DMS79 treated with DMSO at 0.1 percent for 48 hours (cell line): ENCODE measurements around the gene CHST15.

Experiments
- DNase-seq: peaks from one replicate; lab custom pipeline; 2025; lab: John Stamatoyannopoulos, UW

Gene CHST15, protein sequence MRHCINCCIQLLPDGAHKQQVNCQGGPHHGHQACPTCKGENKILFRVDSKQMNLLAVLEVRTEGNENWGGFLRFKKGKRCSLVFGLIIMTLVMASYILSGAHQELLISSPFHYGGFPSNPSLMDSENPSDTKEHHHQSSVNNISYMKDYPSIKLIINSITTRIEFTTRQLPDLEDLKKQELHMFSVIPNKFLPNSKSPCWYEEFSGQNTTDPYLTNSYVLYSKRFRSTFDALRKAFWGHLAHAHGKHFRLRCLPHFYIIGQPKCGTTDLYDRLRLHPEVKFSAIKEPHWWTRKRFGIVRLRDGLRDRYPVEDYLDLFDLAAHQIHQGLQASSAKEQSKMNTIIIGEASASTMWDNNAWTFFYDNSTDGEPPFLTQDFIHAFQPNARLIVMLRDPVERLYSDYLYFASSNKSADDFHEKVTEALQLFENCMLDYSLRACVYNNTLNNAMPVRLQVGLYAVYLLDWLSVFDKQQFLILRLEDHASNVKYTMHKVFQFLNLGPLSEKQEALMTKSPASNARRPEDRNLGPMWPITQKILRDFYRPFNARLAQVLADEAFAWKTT

DNA sequence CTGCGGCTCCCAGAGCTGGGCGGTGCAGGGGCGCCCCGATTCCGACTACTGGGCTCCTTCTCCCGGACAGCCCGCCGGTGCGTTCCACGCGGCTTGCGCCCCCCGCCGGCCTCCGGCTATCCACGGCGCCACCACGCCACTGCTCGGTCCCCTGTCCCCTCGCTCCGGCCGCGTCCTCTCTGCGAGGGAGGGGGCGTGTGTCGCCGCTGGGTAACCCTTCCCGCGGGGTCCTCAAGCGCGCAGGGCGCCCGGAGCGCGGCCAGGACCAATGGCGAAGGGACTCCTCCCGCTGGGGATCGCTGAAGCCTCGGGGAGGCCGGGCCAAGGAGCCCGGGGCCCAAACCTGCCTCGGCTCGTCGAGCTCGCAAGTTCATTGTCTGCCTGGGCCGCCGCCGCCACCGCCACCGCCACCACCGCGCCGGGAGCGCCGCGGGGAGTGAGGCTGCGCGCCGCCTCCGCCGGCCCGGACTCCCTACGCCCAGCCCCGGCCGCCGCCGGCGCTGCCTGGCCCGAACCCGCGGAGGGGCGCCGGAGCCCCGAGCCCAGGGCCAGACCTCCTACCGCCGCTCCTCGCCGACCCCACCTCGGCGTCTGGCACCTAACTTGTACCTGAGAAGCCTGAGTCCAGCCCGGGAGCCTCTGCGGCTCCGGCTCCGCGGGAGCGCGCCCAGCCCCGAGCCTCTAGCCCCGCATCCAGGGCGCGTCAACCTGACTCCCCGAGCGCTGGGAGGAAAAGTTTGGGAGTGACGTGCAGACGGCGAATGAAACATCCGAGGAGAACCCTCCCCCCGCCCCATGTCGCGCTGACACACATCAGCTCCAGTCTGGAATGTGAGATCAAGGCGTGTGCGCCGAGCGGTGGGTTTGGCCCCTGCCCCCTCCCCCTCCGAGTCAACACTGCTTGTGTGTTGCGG lies at the start of gene CHST15:
CHST15 (minus strand) TSS at position 739 of the 914 bp plus-strand sequence. CDS start 47,386 bp downstream, outside the sequence.
- DNase-seq = no peak

DNA sequence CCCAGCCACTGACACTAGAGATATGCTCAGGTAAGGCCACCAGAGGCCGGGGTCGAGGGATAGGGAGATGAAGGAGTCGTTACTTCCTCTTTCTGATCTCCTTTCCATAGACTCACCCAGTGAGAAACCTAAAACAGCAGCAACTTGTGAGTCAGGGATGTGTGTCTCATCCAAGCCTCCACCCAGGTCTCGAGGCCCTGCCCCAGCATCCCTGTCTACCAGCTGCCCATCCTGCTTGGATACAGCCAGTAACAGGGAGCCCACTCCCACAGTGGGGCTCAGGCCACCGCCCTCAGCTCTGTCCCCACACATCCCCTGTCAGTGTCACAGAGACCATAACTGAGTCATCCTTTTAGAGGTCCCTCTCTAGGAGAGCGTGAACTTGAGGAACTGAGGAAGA lies 49.6 kb upstream of the CHST15 start:
- no peak for DNase-seq

DNA sequence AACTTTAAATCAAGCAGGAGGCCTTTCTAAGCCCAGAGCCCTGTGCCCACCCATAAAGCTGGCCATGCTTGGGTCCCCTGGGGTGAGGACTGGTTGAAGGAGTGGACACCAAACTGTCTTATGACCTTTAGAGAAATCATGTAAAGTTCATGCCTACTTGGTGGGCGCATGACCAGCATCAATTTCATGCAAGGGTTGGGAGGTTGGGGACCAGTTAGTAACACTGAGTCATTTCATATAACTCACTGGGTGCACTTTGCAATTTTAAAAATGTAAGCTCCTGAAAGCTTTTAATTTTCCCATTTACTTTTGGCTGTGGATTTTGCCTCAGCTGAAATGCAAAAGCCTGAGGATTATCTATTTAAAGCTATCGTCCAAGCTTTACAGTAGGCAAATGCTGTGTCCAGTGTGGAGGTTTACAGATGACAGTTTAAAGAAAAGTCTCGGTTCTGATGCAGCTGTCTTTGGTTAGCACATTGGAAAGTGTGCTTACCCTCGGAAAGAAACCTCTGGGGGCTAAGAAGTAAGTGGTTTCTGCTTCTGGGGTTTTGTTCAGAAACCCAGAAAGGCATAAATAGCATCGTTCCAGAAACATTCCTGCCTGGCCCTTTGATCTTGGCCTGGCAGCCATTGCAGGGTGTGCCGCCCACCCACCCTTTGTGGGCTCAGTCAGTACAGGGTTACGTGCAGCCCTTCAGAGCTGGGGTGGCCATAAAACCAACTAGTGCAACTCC lies 48.8 kb upstream of the CHST15 start:
- no peak for DNase-seq

DNA sequence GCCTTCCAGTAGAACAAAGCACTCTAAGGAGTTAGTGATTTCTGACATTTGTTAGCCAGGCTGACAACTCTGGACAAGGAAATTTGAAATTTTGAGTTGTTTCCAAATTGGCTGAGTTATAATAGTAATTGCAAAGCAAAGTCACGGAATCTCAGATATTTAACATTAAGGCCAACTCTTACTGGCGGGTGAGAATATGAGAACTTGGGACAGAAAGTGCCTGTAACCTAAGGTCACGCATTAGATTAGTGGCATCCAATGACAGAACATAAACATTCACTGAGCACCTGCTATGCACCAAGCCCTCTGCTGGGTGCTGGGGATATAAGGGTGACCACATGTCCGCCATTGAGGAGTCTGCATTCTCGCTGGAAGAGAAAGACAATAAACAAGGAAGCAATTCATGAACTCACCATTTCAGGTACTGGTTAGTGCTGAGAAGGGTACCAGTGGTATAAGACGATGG lies 45.5 kb upstream of the CHST15 start:
- no peak for DNase-seq

- DNase-seq = no peak
Measured at GRCh38 chr10:124138195-124138882, 44.9 kb upstream of the CHST15 start.

DNA sequence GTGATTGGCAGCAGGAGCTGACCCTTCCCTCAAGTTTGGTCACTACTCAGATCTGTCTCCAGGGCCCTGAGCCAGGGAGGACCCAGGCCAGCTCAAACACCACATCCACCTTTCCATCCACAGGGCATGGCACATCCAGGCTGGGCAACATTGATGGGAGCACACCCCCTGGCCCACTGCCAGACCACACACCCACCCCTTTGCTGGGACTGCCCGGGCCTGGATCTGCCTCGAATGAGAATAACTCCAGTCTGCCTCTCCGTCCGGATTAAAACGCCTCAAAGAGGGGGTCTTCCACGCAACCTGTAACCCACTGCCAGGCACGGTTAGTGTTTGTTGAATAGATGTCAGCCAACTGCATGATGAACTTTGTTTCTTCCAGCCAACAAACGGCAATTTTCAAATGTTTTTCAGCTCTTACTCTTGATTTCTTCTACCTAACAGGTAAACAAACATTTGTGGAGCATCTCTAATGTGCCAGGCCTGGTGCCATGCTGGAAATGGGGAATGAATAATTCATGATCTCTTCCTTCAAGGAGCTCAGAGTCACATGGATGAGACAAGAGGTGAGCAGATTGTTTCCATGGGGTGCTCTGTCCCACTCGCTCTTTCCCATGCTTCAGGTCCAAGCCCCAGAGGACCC lies 41.0 kb upstream of the CHST15 start:
- DNase-seq = no peak

- no peak for DNase-seq
Measured at GRCh38 chr10:124132876-124133275, 39.5 kb upstream of the CHST15 start.

- no peak for DNase-seq
Measured at GRCh38 chr10:124132306-124132705, 38.9 kb upstream of the CHST15 start.

GRCh38 chr10:124131172-124131571 lies 37.8 kb upstream of the CHST15 start:
- no peak for DNase-seq

GRCh38 chr10:124130198-124130900 lies 37.0 kb upstream of the CHST15 start:
- DNase-seq = no peak

GRCh38 chr10:124129471-124129870 lies 36.1 kb upstream of the CHST15 start:
- DNase-seq = no peak

DNA sequence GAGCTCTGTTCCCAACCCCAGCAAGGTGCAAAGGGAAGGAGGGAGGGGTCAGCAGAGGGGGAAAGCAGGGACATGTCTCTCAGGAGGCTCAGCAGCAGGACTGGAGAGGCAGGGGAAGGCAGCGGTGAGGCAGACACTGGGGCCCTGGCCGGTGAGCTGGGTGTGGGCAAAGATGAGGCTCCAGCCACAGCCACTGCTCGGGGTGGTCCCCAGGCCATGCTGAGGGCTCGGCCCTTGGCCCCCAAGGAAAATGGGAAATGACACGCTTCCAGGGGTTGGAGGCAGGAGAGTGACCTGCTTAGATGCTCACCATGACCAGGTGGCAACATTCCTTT lies 35.4 kb upstream of the CHST15 start:
- no peak for DNase-seq

- no peak for DNase-seq
Measured at GRCh38 chr10:124127965-124128810, 34.8 kb upstream of the CHST15 start.

GRCh38 chr10:124127563-124127962 lies 34.2 kb upstream of the CHST15 start:
- DNase-seq = no peak

DNA sequence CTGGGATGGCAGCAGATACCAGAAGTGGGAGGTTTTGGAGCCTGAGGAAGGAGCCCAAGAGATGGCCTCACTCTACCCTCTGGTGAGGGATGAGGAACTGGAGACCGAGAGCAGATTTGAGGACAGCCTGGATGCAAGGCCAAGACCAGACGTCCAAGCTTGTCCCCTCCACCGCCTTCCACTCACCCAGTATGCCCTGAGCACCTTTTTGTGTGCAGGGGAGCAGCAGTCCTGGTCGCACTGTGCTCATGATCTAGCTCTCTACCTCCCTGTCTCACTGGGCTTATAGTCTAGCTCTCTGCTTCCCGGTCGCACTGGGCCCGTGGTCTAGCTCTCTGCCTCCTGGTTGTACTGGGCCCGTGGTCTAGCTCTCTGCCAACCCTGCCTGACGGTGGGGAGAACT lies 33.6 kb upstream of the CHST15 start:
- no peak for DNase-seq

DNA sequence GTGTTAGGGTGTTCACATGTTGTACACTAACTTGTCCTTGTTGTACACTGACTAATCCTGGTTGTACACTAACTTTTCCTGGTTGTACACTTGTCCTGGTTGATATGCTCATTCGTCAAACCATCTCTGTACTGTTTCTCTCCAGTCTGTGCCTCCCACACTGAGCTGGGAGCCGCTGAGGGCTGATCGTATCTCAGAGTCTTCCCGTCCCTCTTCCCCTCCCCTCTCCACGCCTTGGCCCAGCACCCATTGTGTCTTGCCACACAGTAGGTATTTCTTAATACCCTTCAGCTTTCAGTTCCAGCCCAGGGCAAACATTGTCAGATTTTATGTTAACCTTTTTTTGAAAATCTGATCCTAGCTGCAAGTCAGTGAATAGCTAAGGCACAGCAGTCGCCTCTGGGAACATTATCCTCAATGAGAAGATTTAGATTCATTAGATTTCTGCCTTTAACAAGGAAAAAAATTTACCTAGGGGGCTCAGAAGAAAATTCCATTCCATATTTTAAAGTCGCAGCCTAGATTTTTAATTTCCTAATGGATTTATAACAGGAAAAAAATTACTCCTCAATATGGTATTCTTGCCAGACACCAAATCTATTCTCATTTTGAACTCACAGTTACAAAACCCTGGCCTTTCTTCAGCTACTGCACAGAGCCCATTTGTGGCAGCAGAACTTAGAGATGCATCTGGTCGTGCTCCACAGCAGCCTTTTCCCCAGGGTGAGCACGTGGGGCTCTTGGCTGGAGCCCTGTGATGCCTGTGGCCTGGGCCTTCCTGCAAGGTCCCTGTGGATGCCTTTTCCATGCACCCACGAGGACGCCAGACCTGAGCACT lies 33.0 kb upstream of the CHST15 start:
- DNase-seq = no peak

DNA sequence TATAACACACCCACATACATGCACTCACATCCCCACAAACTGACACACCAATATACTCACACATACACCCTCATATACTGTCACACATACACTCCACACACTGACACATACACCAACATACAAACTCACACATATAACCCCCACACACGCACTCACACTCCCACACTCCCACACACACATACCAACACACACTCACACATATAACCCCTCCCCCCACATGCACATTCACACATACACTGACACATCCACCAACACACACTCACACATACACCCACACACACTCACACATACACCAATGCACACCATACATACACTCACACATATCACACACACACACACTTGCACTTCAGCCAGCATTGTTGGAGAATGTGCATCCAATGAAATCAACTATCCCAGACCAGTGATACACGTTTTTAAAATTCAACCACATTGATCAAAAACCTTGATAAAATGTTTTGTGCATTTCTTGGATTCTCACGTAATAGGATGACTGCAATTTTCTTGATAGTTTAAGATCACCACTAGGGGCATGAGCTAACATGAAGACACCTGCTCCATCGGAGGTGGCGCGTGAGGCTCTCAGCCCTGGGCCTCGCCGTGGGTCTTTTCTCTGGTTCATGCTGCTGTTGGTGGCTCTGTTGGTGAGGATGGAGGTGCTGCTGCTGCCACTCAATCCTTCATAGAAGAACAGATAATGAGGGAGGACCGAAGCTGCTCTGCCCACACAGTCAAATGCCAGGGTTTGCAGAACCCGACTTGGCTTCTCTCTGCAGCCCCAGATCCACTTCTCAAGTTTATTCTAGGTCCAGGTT lies 32.1 kb upstream of the CHST15 start:
- DNase-seq = no peak

- DNase-seq = no peak
Measured at GRCh38 chr10:124124769-124125161, 31.4 kb upstream of the CHST15 start.
